DND-41 (cell line): ENCODE measurements around the gene ACVR2A.

Experiments
- ATAC-seq: fragments of 200-7000 bp; cut with Tn5 transposase; 3 replicates; pipeline ENCODE4 v1.9.1; 2021; ENCODE audit warnings: low read depth; ENCODE audit not compliant: insufficient read depth
- DNase-seq: peaks from one replicate; pipeline ENCODE4 v3.0.0-alpha.2; 2020
- H2AFZ ChIP-seq: 2 replicates; pipeline ENCODE4 v1.6.0; 2012; ENCODE audit warnings: low read depth, low read length
- H3K27ac ChIP-seq: 2 replicates; pipeline ENCODE4 v1.5.1; 2012; ENCODE audit warnings: low read length, inconsistent platforms
- H3K27me3 ChIP-seq: fragments of 200-600 bp; sonication (generic); 2 replicates; pipeline ENCODE4 v1.6.0; 2012; ENCODE audit warnings: low read length, mild to moderate bottlenecking, inconsistent platforms; ENCODE audit not compliant: insufficient read depth, poor library complexity
- H3K36me3 ChIP-seq: 2 replicates; pipeline ENCODE4 v1.5.1; 2012; ENCODE audit warnings: low read length, inconsistent platforms; ENCODE audit not compliant: insufficient read depth
- H3K4me1 ChIP-seq: 2 replicates; pipeline ENCODE4 v1.5.1; 2012; ENCODE audit warnings: mild to moderate bottlenecking, low read length; ENCODE audit not compliant: insufficient read depth
- H3K4me2 ChIP-seq: 2 replicates; pipeline ENCODE4 v1.6.0; 2012; ENCODE audit warnings: mild to moderate bottlenecking, moderate library complexity, low read length, inconsistent platforms; ENCODE audit not compliant: insufficient read depth
- H3K4me3 ChIP-seq, 2 experiments: fragments of 200-600 bp in 1 of 2; shearing (Covaris generic) in 1 of 2; 2 replicates each; pipeline ENCODE4 v1.5.1; 2012 to 2016; ENCODE audit warnings: inconsistent platforms in 2 of 2, low read length in 2 of 2, mild to moderate bottlenecking in 2 of 2, low read depth in 1 of 2, moderate library complexity in 1 of 2
- H3K79me2 ChIP-seq: 2 replicates; pipeline ENCODE4 v1.6.0; 2012; ENCODE audit warnings: low read length, inconsistent platforms; ENCODE audit not compliant: insufficient read depth
- H3K9ac ChIP-seq: 2 replicates; pipeline ENCODE4 v1.6.0; 2012; ENCODE audit warnings: low read depth, mild to moderate bottlenecking, inconsistent platforms, low read length, moderate library complexity
- H3K9me3 ChIP-seq: 2 replicates; pipeline ENCODE4 v1.5.1; 2012; ENCODE audit warnings: low read length, moderate library complexity, mild to moderate bottlenecking, inconsistent platforms; ENCODE audit not compliant: insufficient read depth, severe bottlenecking
- H4K20me1 ChIP-seq: 2 replicates; pipeline ENCODE4 v1.6.0; 2012; ENCODE audit warnings: low read length; ENCODE audit not compliant: insufficient read depth
- CTCF ChIP-seq: IDR thresholded peaks from 2 replicates; pipeline ENCODE4 v1.5.1; 2012; ENCODE audit warnings: borderline replicate concordance, low read length, moderate library complexity, mild to moderate bottlenecking; ENCODE audit not compliant: poor library complexity, severe bottlenecking; ENCODE audit errors: extremely low read depth
- EZH2 ChIP-seq: IDR thresholded peaks from 3 replicates; pipeline ENCODE4 v1.6.1; 2012; ENCODE audit warnings: borderline replicate concordance, low read depth, mild to moderate bottlenecking, moderate library complexity, low read length, inconsistent platforms; ENCODE audit not compliant: severe bottlenecking

ACVR2A gene

GRCh38 chr2:147924647-147925046 is 79.8 kb downstream of the ACVR2A start:
- Histone ChIP-seq H3K4me3 (no peak overlapping the region), H3K27ac (no peak overlapping the region), H2AFZ (no peak overlapping the region), H4K20me1 (no peaks in the 10 kb centered on the region), H3K9ac (no peak overlapping the region), H3K4me2 (no peak overlapping the region), H3K27me3 (no peaks in the 10 kb centered on the region), H3K9me3 (no peaks in the 10 kb centered on the region), H3K36me3 (no peaks in the 10 kb centered on the region), H3K79me2 (no peaks in the 10 kb centered on the region), H3K4me1 (no peaks in the 10 kb centered on the region)
- DNase-seq (no peak), ATAC-seq (no peak)
- TF ChIP-seq EZH2 (no peak), CTCF (no peak)

- ATAC-seq (no peak), DNase-seq (no peak)
- H3K9ac ChIP-seq: no peak overlapping the region
- TF ChIP-seq CTCF (no peak), EZH2 (no peak)
- H3K27me3 ChIP-seq: no peaks in the 10 kb centered on the region
- no peaks in the 10 kb centered on the region for H3K4me1 ChIP-seq
- no peaks in the 10 kb centered on the region for H4K20me1 ChIP-seq
- no peak overlapping the region for H3K4me3 ChIP-seq
- H3K4me2 ChIP-seq: no peak overlapping the region
- H3K27ac ChIP-seq: no peak overlapping the region
- no peaks in the 10 kb centered on the region for H3K79me2 ChIP-seq
- H3K9me3 ChIP-seq: no peaks in the 10 kb centered on the region
- no peaks in the 10 kb centered on the region for H3K36me3 ChIP-seq
- no peak overlapping the region for H2AFZ ChIP-seq
These were observed 81.1 kb downstream of the ACVR2A start for GRCh38 chr2:147925886-147926285.

GRCh38 chr2:147927053-147927588 is 82.3 kb downstream of the ACVR2A start:
- H3K27me3 ChIP-seq: no peaks in the 10 kb centered on the region
- TF ChIP-seq EZH2: no peak
- no peak for TF ChIP-seq CTCF
- DNase-seq (no peak), ATAC-seq (no peak)
- H3K9me3 ChIP-seq: no peaks in the 10 kb centered on the region
- H3K79me2 ChIP-seq: no peaks in the 10 kb centered on the region
- no peak overlapping the region for H3K9ac ChIP-seq
- H3K4me1 ChIP-seq: no peaks in the 10 kb centered on the region
- H3K36me3 ChIP-seq: no peaks in the 10 kb centered on the region
- H2AFZ ChIP-seq: no peak overlapping the region
- no peaks in the 10 kb centered on the region for H4K20me1 ChIP-seq
- no peak overlapping the region for H3K4me2 ChIP-seq
- H3K4me3 ChIP-seq: no peak overlapping the region
- H3K27ac ChIP-seq: no peak overlapping the region

GRCh38 chr2:147933931-147934330 is 89.1 kb downstream of the ACVR2A start:
- H4K20me1 ChIP-seq: no peaks in the 10 kb centered on the region
- no peak for TF ChIP-seq EZH2
- no peak for TF ChIP-seq CTCF
- H3K9ac ChIP-seq: no peak overlapping the region
- H3K4me2 ChIP-seq: no peak overlapping the region
- no peaks in the 10 kb centered on the region for H3K9me3 ChIP-seq
- peaks cover 34% of the 10 kb centered on the region; the same call in 1 of the 2 replicates for H3K36me3 ChIP-seq
- no peak overlapping the region for H3K4me3 ChIP-seq
- H3K79me2 ChIP-seq: no peaks in the 10 kb centered on the region
- no peak for ATAC-seq
- no peak for DNase-seq
- no peaks in the 10 kb centered on the region for H3K4me1 ChIP-seq
- H2AFZ ChIP-seq: no peak overlapping the region
- H3K27me3 ChIP-seq: no peaks in the 10 kb centered on the region
- no peak overlapping the region for H3K27ac ChIP-seq
